Measurements from ENCODE around the gene EPB41L4A. TPM values are rescaled to one million over a fixed set of nuclear protein-coding genes. Genes with fewer than 3 reads are reported as not detected.
"Not testable (repeated sequence)": the region's sequence is repeated elsewhere in the genome, so short reads cannot be mapped to it uniquely, and the experiment has no call there.

The EPB41L4A gene
- total RNA-seq, 6 donors from 2014 or later, result 15.9 to 45.1 (median 28.1) TPM

- Histone ChIP-seq H3K9me3 (no peaks in the 10 kb centered on the region), H3K4me3 (no peak overlapping the region), H3K27me3 (no peaks in the 10 kb centered on the region), H3K36me3 (peaks cover 0 to 3% (median 0%) of the 10 kb centered on the region in 4 donors), H3K4me1 (peaks cover 0 to 14% (median 10%) of the 10 kb centered on the region in 4 donors), H3K27ac (peak overlapping the region in 1 of 4 donors; percentile 5)
- DNase-seq, result no peak
- TF ChIP-seq POLR2A (IDR thresholded peaks at IDR 0.05), result no peak
- TF ChIP-seq EP300 (IDR thresholded peaks at IDR 0.05), result no peak
- no peak for TF ChIP-seq CTCF (IDR thresholded peaks at IDR 0.05)
- TF ChIP-seq POLR2AphosphoS5 (IDR thresholded peaks at IDR 0.05), result no peak
- 74 to 85% methylated on average over 4 of the region's 4 CpGs for WGBS, 2 donors
- peak; percentile 12 to 60 for ATAC-seq (ENCODE audit: low FRiP score in 2 of 2)
These were observed 191.0 kb downstream of the EPB41L4A start for GRCh38 chr5:112227911-112228631.

GRCh38 chr5:112226215-112226614 is 192.9 kb downstream of the EPB41L4A start:
- H3K9me3 ChIP-seq, result no peaks in the 10 kb centered on the region
- peaks cover 0 to 14% (median 10%) of the 10 kb centered on the region in 4 donors for H3K4me1 ChIP-seq
- H3K27me3 ChIP-seq, result no peaks in the 10 kb centered on the region
- no peak for ATAC-seq (ENCODE audit: low FRiP score in 2 of 2)
- H3K27ac ChIP-seq, result no peak overlapping the region
- H3K36me3 ChIP-seq, result peaks cover 0 to 3% (median 0%) of the 10 kb centered on the region in 4 donors
- no peak for DNase-seq
- no peak overlapping the region for H3K4me3 ChIP-seq
- 91 to 100% methylated on average over 3 of the region's 3 CpGs for WGBS, 2 donors
- no peak for TF ChIP-seq POLR2AphosphoS5 (IDR thresholded peaks at IDR 0.05)
- no peak for TF ChIP-seq CTCF (IDR thresholded peaks at IDR 0.05)
- no peak for TF ChIP-seq POLR2A (IDR thresholded peaks at IDR 0.05)
- no peak for TF ChIP-seq EP300 (IDR thresholded peaks at IDR 0.05)

DNA sequence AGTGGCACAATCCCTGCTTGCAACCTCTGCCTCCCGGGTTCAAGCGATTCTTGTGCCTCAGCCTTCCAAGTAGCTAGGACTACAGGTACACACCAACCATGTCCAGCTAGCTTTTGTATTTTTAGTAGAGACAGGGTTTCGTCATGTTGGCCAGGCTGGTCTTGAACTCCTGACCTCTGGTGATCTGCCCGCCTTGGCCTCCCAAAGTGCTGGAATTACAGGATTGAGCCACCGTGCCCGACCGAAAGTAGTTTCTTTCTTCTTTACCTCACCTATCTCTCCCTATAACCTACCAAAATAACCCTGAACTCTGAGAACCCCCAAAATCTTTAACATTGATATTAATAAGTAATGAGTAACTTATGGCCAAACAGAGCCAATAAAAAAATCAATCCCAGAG is 196.1 kb downstream of the EPB41L4A start:
- not testable (repeated sequence) for ATAC-seq (ENCODE audit: low FRiP score in 2 of 2); H3K4me1 ChIP-seq; H3K4me3 ChIP-seq; H3K27me3 ChIP-seq; H3K36me3 ChIP-seq; DNase-seq; H3K9me3 ChIP-seq; H3K27ac ChIP-seq
- WGBS, 2 donors, result 88 to 99% methylated on average over 7 of the region's 7 CpGs

GRCh38 chr5:112221128-112221527 is 197.9 kb downstream of the EPB41L4A start:
- 58 to 75% methylated on average over 2 of the region's 2 CpGs for WGBS, 2 donors
- ATAC-seq (ENCODE audit: low FRiP score in 2 of 2), result no peak

DNA sequence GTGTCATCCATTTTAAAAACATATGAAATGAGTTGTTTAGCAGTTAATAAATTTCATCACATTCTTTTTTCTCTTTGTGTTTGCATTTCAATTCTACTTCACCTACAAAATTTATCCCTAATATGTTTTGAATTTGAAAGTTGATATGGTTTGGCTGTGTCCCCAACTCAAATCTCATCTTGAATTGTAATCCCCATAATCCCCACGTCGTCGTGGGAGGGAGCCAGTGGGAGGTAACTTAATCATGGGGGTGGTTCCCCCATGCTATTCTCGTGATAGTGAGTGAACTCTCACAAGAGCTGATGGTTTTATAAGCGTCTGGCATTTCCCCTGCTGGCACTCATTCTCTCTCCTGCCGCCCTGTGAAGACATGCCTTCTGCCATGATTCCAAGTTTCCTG is 200.1 kb downstream of the EPB41L4A start:
- H3K9me3 ChIP-seq, result no peaks in the 10 kb centered on the region
- DNase-seq (no peak), ATAC-seq (ENCODE audit: low FRiP score in 2 of 2) (no peak)
- H3K27ac ChIP-seq, result no peak overlapping the region
- H3K36me3 ChIP-seq, result no peaks in the 10 kb centered on the region
- no peak overlapping the region for H3K4me3 ChIP-seq
- H3K27me3 ChIP-seq, result no peaks in the 10 kb centered on the region
- WGBS, 2 donors, result 67 to 76% methylated on average over 6 of the region's 6 CpGs
- TF ChIP-seq POLR2AphosphoS5 (IDR thresholded peaks at IDR 0.05) (no peak), CTCF (IDR thresholded peaks at IDR 0.05) (no peak), EP300 (IDR thresholded peaks at IDR 0.05) (no peak), POLR2A (IDR thresholded peaks at IDR 0.05) (no peak)
- no peaks in the 10 kb centered on the region for H3K4me1 ChIP-seq

More at GRCh38 chr5:112221128-112221527, 197.9 kb downstream of the EPB41L4A start:
- Histone ChIP-seq H3K4me3 (no peak overlapping the region), H3K9me3 (no peaks in the 10 kb centered on the region), H3K4me1 (no peaks in the 10 kb centered on the region), H3K36me3 (no peaks in the 10 kb centered on the region), H3K27ac (no peak overlapping the region), H3K27me3 (no peaks in the 10 kb centered on the region)
- TF ChIP-seq EP300 (IDR thresholded peaks at IDR 0.05) (no peak), CTCF (IDR thresholded peaks at IDR 0.05) (no peak), POLR2AphosphoS5 (IDR thresholded peaks at IDR 0.05) (no peak), POLR2A (IDR thresholded peaks at IDR 0.05) (no peak)
- DNase-seq, result no peak
